ENCODE results near the gene NBAS.
A peak's percentile ranks its signal among the peaks of the same experiment; 100 is the strongest.
"Not testable (repeated sequence)": the region's sequence is repeated elsewhere in the genome, so short reads cannot be mapped to it uniquely, and the experiment has no call there.

The NBAS gene

DNA sequence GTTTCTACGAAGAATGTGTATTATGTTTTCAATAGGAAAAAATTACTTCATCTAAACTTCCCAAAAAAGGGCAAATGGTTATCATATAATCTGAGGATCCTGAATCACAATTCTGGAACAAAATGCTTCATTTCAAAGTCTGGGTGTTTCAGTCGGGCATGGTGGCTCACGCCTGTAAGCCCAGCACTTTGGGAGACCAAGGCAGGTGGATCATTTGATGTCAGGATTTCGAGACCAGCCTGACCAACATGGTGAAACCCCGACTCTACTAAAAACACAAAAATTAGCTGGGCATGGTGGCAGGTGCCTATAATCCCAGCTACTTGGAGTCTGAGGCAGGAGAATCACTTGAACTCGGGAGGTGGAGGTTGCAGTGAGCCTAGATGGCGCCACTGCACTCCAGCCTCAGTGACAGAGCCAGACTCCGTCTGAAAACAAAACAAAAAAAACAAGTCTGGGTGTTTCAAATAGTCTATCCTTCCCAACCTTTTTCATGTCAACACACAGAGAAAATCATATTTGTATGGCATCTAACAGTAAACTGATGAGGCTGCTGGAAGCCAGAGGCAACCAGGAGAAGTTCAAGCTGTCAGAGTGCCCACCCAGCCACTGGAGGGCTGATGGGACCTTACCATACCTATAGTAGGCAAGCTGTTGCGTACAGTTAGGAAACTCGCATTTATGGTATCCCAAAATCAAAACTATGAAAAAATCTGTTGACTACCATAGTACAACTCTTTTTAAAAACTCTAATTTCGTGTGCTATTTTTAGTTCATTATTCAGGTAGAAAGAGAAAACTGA, 14.6 kb downstream of the NBAS start:
- TF ChIP-seq, protein P1, sequence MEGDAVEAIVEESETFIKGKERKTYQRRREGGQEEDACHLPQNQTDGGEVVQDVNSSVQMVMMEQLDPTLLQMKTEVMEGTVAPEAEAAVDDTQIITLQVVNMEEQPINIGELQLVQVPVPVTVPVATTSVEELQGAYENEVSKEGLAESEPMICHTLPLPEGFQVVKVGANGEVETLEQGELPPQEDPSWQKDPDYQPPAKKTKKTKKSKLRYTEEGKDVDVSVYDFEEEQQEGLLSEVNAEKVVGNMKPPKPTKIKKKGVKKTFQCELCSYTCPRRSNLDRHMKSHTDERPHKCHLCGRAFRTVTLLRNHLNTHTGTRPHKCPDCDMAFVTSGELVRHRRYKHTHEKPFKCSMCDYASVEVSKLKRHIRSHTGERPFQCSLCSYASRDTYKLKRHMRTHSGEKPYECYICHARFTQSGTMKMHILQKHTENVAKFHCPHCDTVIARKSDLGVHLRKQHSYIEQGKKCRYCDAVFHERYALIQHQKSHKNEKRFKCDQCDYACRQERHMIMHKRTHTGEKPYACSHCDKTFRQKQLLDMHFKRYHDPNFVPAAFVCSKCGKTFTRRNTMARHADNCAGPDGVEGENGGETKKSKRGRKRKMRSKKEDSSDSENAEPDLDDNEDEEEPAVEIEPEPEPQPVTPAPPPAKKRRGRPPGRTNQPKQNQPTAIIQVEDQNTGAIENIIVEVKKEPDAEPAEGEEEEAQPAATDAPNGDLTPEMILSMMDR (conservative IDR thresholded peaks at IDR 0.05), result peak; percentile 45
- H3K27ac ChIP-seq, result no peak overlapping the region

- no peak overlapping the region for H3K27ac ChIP-seq
- TF ChIP-seq, protein P1 (conservative IDR thresholded peaks at IDR 0.05), result no peak
Measured at GRCh38 chr2:15544227-15544626, 16.9 kb downstream of the NBAS start.

DNA sequence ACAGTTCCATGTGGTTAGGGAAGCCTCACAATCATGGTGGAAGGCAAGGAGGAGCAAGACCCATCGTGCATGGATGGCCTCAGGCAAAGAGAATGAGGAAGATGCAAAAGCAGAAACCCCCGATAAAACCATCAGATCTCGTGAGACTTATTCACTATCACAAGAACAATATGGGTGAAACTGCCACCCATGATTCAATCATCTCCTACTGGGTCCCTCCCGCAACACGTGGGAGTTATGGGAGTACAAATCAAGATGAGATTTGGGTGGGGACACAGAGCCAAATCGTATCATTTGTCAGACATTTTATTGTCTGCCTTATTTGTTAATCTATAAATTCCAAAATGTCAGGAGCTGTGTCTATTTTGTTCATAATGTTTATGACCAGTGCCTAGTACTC, 17.6 kb downstream of the NBAS start:
- H3K27ac ChIP-seq, result no peak overlapping the region
- TF ChIP-seq, protein P1 (conservative IDR thresholded peaks at IDR 0.05), result no peak

GRCh38 chr2:15543053-15543452, 18.1 kb downstream of the NBAS start:
- TF ChIP-seq, protein P1 (conservative IDR thresholded peaks at IDR 0.05), result no peak
- H3K27ac ChIP-seq, result no peak overlapping the region

- H3K27ac ChIP-seq, result not testable (repeated sequence)
Measured at GRCh38 chr2:15542269-15542668, 18.9 kb downstream of the NBAS start.

- H3K27ac ChIP-seq, result not testable (repeated sequence)
Measured at GRCh38 chr2:15540523-15540922, 20.6 kb downstream of the NBAS start.

DNA sequence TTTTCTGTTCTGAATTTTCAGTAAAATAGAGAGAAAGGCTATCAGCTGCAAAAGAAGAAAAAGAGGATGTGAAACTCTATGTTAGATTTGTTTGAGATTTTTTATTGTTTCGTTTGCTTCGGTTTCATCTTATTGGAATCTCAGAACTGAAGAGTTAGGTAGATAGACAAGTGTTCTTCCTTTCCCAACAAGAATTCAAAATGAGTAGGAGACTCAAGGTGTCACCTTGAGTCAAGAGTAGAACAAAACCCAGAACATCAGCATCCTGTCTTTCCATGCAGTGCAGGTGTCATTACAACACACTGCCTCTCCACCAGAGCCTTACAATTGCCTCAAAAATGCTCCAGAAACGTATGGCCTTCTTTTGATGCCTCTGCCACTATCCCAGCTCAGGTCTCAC, 21.1 kb downstream of the NBAS start:
- H3K27ac ChIP-seq, result no peak overlapping the region
- TF ChIP-seq, protein P1 (conservative IDR thresholded peaks at IDR 0.05), result no peak

DNA sequence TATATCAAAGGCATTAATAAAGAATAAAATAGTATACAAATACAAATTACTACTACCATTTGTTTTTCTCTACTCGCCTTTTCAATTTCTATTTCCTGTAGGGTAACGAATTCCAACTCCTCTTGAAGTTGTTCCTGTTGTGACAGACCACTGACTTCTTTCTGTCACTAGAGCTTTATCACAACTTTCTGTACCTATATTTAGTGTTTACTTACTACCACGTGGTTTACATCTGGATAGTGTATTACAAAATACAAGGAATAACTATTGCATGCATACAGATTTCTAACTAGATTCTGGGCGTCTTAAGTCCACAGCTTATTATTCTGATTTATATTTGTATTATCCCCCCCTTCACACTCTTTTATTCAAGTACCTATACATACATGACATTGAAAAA, 22.3 kb downstream of the NBAS start:
- TF ChIP-seq, protein P1 (conservative IDR thresholded peaks at IDR 0.05), result no peak
- H3K27ac ChIP-seq, result no peak overlapping the region

All from VCaP (cell line).